ENCODE data around the gene NTMT1. TPM values are rescaled to one million over a fixed set of nuclear protein-coding genes. Genes with fewer than 3 reads are reported as not detected.
"Not testable (repeated sequence)": the region's sequence is repeated elsewhere in the genome, so short reads cannot be mapped to it uniquely, and the experiment has no call there.

NTMT1 gene
- total RNA-seq, 1 donor from 2014 or later, result 31.2 TPM

- DNase-seq (ENCODE audit: extremely low read depth, low read depth, low spot score), result no peak
Observed at GRCh38 chr9:129649726-129650679, 24.0 kb downstream of the NTMT1 start.

GRCh38 chr9:129650680-129651235 is 24.8 kb downstream of the NTMT1 start:
- DNase-seq (ENCODE audit: extremely low read depth, low read depth, low spot score), result no peak

GRCh38 chr9:129653823-129654553 is 28.0 kb downstream of the NTMT1 start:
- DNase-seq (ENCODE audit: extremely low read depth, low read depth, low spot score), result no peak

- DNase-seq (ENCODE audit: extremely low read depth, low read depth, low spot score), result no peak
Observed at GRCh38 chr9:129654554-129655040, 28.6 kb downstream of the NTMT1 start.

GRCh38 chr9:129655154-129655553 is 29.2 kb downstream of the NTMT1 start:
- DNase-seq (ENCODE audit: extremely low read depth, low read depth, low spot score), result no peak

- no peak for DNase-seq (ENCODE audit: extremely low read depth, low read depth, low spot score)
Observed at GRCh38 chr9:129655696-129656095, 29.7 kb downstream of the NTMT1 start.

GRCh38 chr9:129656795-129657390 is 30.9 kb downstream of the NTMT1 start:
- DNase-seq (ENCODE audit: extremely low read depth, low read depth, low spot score), result no peak

- DNase-seq (ENCODE audit: extremely low read depth, low read depth, low spot score), result no peak
Observed at GRCh38 chr9:129661029-129661428, 35.1 kb downstream of the NTMT1 start.

- not testable (repeated sequence) for DNase-seq (ENCODE audit: extremely low read depth, low read depth, low spot score)
Observed at GRCh38 chr9:129662239-129662638, 36.3 kb downstream of the NTMT1 start.

- no peak for DNase-seq (ENCODE audit: extremely low read depth, low read depth, low spot score)
Observed at GRCh38 chr9:129664746-129665388, 38.9 kb downstream of the NTMT1 start.

- no peak for DNase-seq (ENCODE audit: extremely low read depth, low read depth, low spot score)
Observed at GRCh38 chr9:129665389-129665775, 39.4 kb downstream of the NTMT1 start, which contains the start of gene PRRX2. PRRX2 (plus strand) TSS chr9:129665647; CDS start chr9:129665868, 221 bp downstream.

GRCh38 chr9:129665814-129666520 is 40.0 kb downstream of the NTMT1 start:
- DNase-seq (ENCODE audit: extremely low read depth, low read depth, low spot score), result no peak

- no peak for DNase-seq (ENCODE audit: extremely low read depth, low read depth, low spot score)
Observed at GRCh38 chr9:129666575-129666974, 40.6 kb downstream of the NTMT1 start.

- DNase-seq (ENCODE audit: extremely low read depth, low read depth, low spot score), result no peak
Observed at GRCh38 chr9:129667378-129667777, 41.4 kb downstream of the NTMT1 start.

- no peak for DNase-seq (ENCODE audit: extremely low read depth, low read depth, low spot score)
Observed at GRCh38 chr9:129667850-129668249, 41.9 kb downstream of the NTMT1 start.

- no peak for DNase-seq (ENCODE audit: extremely low read depth, low read depth, low spot score)
Observed at GRCh38 chr9:129669141-129669718, 43.3 kb downstream of the NTMT1 start.

GRCh38 chr9:129669946-129670345 is 44.0 kb downstream of the NTMT1 start:
- no peak for DNase-seq (ENCODE audit: extremely low read depth, low read depth, low spot score)

- DNase-seq (ENCODE audit: extremely low read depth, low read depth, low spot score), result no peak
Observed at GRCh38 chr9:129671065-129671464, 45.1 kb downstream of the NTMT1 start.

GRCh38 chr9:129671519-129671918 is 45.6 kb downstream of the NTMT1 start:
- DNase-seq (ENCODE audit: extremely low read depth, low read depth, low spot score), result no peak
